HepG2 (cell line): Measurements from ENCODE around the gene BICDL1. TPM values are rescaled to one million over a fixed set of nuclear protein-coding genes. Genes with fewer than 3 reads are reported as not detected.
"Not testable (repeated sequence)": the region's sequence is repeated elsewhere in the genome, so short reads cannot be mapped to it uniquely, and the experiment has no call there.

Experiments
- ATAC-seq: fragments of 200-7000 bp; cut with Tn5 transposase; 3 replicates; pipeline ENCODE4 v1.9.1; 2020; ENCODE audit warnings: mild to moderate bottlenecking, moderate library complexity
- BruUV-seq: library from RNA; stranded (reverse); fragments of 400-500 nt; replicated peaks from 2 replicates; lab custom pipeline; 2021; lab: Mats Ljungman, UMichigan
- CTCF ChIA-PET: fragments of 300-600 bp; formaldehyde crosslinking; extraction: SDS; loops from one replicate; lab custom pipeline; 2021; ENCODE audit warnings: low total read pairs, inconsistent platforms, low intra/inter-chr PET ratio; lab: Yijun Ruan, JAX
- POLR2A ChIA-PET: fragments of 350-600 bp; sonication (Branson Sonifier 250); formaldehyde crosslinking; loops from one replicate; lab custom pipeline; 2020; ENCODE audit warnings: antibody characterized with exemption, inconsistent platforms; lab: Yijun Ruan, JAX
- DNase-seq: peaks from one replicate; pipeline ENCODE4 v3.0.0-alpha.2; 2015; ENCODE audit warnings: low spot score
- FAIRE-seq: peaks from 3 replicates; lab custom pipeline; 2011; peaks lifted over from hg19 to GRCh38; lab: Jason Lieb, UNC
- H2AFZ ChIP-seq: one replicate; pipeline ENCODE4 v1.6.1; 2011; ENCODE audit warnings: low read length, inconsistent platforms
- H3K27ac ChIP-seq: fragments of 300-600 bp; 3 replicates; pipeline ENCODE4 v1.8.0; 2011; ENCODE audit warnings: mixed run types, mild to moderate bottlenecking, mixed read lengths, low read length, inconsistent platforms; ENCODE audit not compliant: insufficient read depth; ENCODE audit errors: extremely low read length
- H3K27me3 ChIP-seq, 2 experiments: fragments of 200-600 bp in 1 of 2; 2 replicates in 1 of 2; 3 replicates in 1 of 2; pipeline versions ENCODE4 v1.6.0 to v1.8.0; 2011; ENCODE audit warnings: low read length in 2 of 2, mild to moderate bottlenecking in 2 of 2, moderate library complexity in 2 of 2, inconsistent platforms in 1 of 2; ENCODE audit not compliant: insufficient read depth in 2 of 2, control insufficient read depth in 1 of 2
- H3K36me3 ChIP-seq, 2 experiments: fragments of 200-600 bp in 1 of 2; replicated peaks in 1 of 2; 2 replicates in 1 of 2; 3 replicates in 1 of 2; pipeline versions ENCODE4 v1.5.1 to v1.8.0; 2011; ENCODE audit warnings: low read length in 2 of 2, inconsistent platforms in 1 of 2; ENCODE audit not compliant: insufficient read depth in 2 of 2, control insufficient read depth in 1 of 2
- H3K4me1 ChIP-seq: 2 replicates; pipeline ENCODE4 v1.5.1; 2012; ENCODE audit warnings: low read length, inconsistent platforms; ENCODE audit not compliant: insufficient read depth
- H3K4me2 ChIP-seq: 2 replicates; pipeline ENCODE4 v1.6.0; 2011; ENCODE audit warnings: low read depth, low read length, inconsistent platforms
- H3K4me3 ChIP-seq, 3 experiments: fragments of 200-600 bp in 1 of 3; sonication (generic), shearing (Covaris generic) in 1 of 3; replicated peaks in 1 of 3; 2 replicates each; pipeline ENCODE4 v1.5.1; 2011 to 2016; ENCODE audit warnings: low read length in 3 of 3, inconsistent platforms in 2 of 3, low read depth in 2 of 3, mild to moderate bottlenecking in 2 of 3, control low read depth in 1 of 3, mixed read lengths in 1 of 3; ENCODE audit not compliant: insufficient read depth in 1 of 3
- H3K79me2 ChIP-seq: one replicate; pipeline ENCODE4 v1.6.1; 2011; ENCODE audit warnings: low read length, inconsistent platforms; ENCODE audit not compliant: insufficient read depth
- H3K9ac ChIP-seq: 2 replicates; pipeline ENCODE4 v1.6.0; 2011; ENCODE audit warnings: mild to moderate bottlenecking, low read depth, low read length, inconsistent platforms; ENCODE audit not compliant: insufficient read depth
- H3K9me3 ChIP-seq: 2 replicates; pipeline ENCODE4 v1.5.1; 2012; ENCODE audit warnings: mild to moderate bottlenecking, low read length
- H4K20me1 ChIP-seq: 2 replicates; pipeline ENCODE4 v1.6.0; 2011; ENCODE audit warnings: inconsistent platforms, mild to moderate bottlenecking, low read length, moderate library complexity; ENCODE audit not compliant: insufficient read depth
- FLYWCH1 ChIP-seq: sonication (generic); formaldehyde crosslinking; IDR thresholded peaks from 2 replicates; pipeline ENCODE4 v1.8.1; 2023; ENCODE audit warnings: mild to moderate bottlenecking, missing genetic modification reagents
- TRIM22 ChIP-seq: fragments of 450-650 bp; IDR thresholded peaks from 2 replicates; pipeline ENCODE4 v1.6.1; 2017
- ZNF710 ChIP-seq: sonication (generic); formaldehyde crosslinking; IDR thresholded peaks from 2 replicates; pipeline ENCODE4 v1.5.0; 2020; ENCODE audit warnings: mild to moderate bottlenecking, missing genetic modification reagents, borderline replicate concordance
- WGBS: methylation state at CpG from one replicate; pipeline ENCODE4 v1.1.6; 2017; ENCODE audit warnings: low lambda C conversion rate; 5-methylcytosine and 5-hydroxymethylcytosine counted together
- in situ Hi-C: cut with HindIII; loops from 2 replicates; pipeline ENCODE4 v1.10.0; 2017; ENCODE audit warnings: low pct_unique_long_range_greater_than_20kb; ENCODE audit not compliant: extremely low pct_ligation_motif_present
- intact Hi-C: fragments of 100-400 bp; cut with micrococcal nuclease; formaldehyde crosslinking; loops from one replicate; pipeline ENCODE4 v1.10.0; 2022; ENCODE audit not compliant: unreplicated experiment
- polyA plus RNA-seq, 8 experiments: library from polyadenylated mRNA; depleted of rRNA in 3 of 8; stranded (reverse) in 7 of 8; unstranded in 1 of 8; fragments of >200 nt; fragmentation: Illumina TruSeq in 4 of 8; extraction: Trizol in 4 of 8; gene quantifications; 2 replicates each; pipeline versions ENCODE4 v1.2.1 to v1.2.3, GENCODE V29; 2011 to 2016; ENCODE audit warnings: low read depth in 4 of 8, missing spikeins in 1 of 8, mixed read lengths in 1 of 8; ENCODE audit not compliant: insufficient read depth in 1 of 8
- total RNA-seq, 5 experiments: library from RNA; depleted of rRNA; stranded (reverse); fragments of >200 nt; fragmentation: Illumina TruSeq; extraction: Trizol; gene quantifications; 2 replicates each; pipeline ENCODE4 v1.2.3, GENCODE V29; 2016; ENCODE audit warnings: low read depth in 1 of 5

The BICDL1 gene
- total and polyA plus RNA-seq, 2 of the 13 experiments (the other 11 are each of a cell fraction or from before 2014, with no cell fraction given): 3.6 to 9.7 TPM

GRCh38 chr12:119980242-119980641 is 8.8 kb upstream of the BICDL1 start (continued):
- TF ChIP-seq ZNF710 (CRISPR knock-in tag): no peak
- TF ChIP-seq FLYWCH1 (CRISPR knock-in tag): no peak
- TF ChIP-seq TRIM22: no peak

- H3K9ac ChIP-seq, in situ Hi-C loops, H3K27ac ChIP-seq, intact Hi-C loops, H3K79me2 ChIP-seq, H3K4me3 ChIP-seq, H3K4me2 ChIP-seq, H4K20me1 ChIP-seq, DNase-seq, BruUV-seq, H2AFZ ChIP-seq, H3K36me3 ChIP-seq, H3K9me3 ChIP-seq, ATAC-seq, FAIRE-seq, H3K4me1 ChIP-seq, CTCF ChIA-PET: not testable (repeated sequence)
- WGBS: 38% methylated on average over 8 of the region's 8 CpGs
- POLR2A ChIA-PET: interaction anchor here (0.7 kb wide), 1 partner anchor 196 kb away, joined by 3 read pairs; no protein-coding TSS in a partner anchor
- H3K27me3 ChIP-seq: peaks cover 2 to 20% of the 10 kb centered on the region in 2 experiments
These were observed 8.3 kb upstream of the BICDL1 start for GRCh38 chr12:119980702-119981101.
